Transverse colon (tissue), 4 donors: Measurements from ENCODE around the gene HNRNPF.

Source experiments
- CTCF ChIP-seq, 5 experiments: fragments of 200-600 bp in 3 of 5; fragments of 450-650 bp in 2 of 5; sonication (generic) in 3 of 5; IDR thresholded peaks; 1 replicate in 2 of 5; 2 replicates in 3 of 5; pipeline ENCODE4 v1.5.1; 2016 to 2017; ENCODE audit warnings: antibody characterized with exemption in 5 of 5, inconsistent platforms in 3 of 5, mild to moderate bottlenecking in 2 of 5, moderate library complexity in 1 of 5
- POLR2AphosphoS5 ChIP-seq, 3 donors: sonication (generic); formaldehyde crosslinking; IDR thresholded peaks; one replicate each; pipeline ENCODE4 v1.6.1; 2016; ENCODE audit warnings: antibody characterized with exemption in 3 of 3

GRCh38 chr10:43340101-43340500, 68.9 kb downstream of the HNRNPF start:
- TF ChIP-seq POLR2AphosphoS5 (IDR thresholded peaks at IDR 0.05) (no peak), CTCF (IDR thresholded peaks at IDR 0.05) (no peak)
